Parietal lobe (tissue), 1 donor: ENCODE data around the gene CAV2. TPM values are rescaled to one million over a fixed set of nuclear protein-coding genes. Genes with fewer than 3 reads are reported as not detected.

Source experiments
- total RNA-seq: library from RNA; depleted of rRNA; stranded (reverse); fragments of >200 nt; gene quantifications from one replicate; pipeline ENCODE4 v1.2.3, GENCODE V29; 2014

Gene CAV2
- 9.1 TPM for total RNA-seq

GRCh38 chr7:116499168-116500077, at the start of gene CAV2:
Gene CAV2 (plus strand): TSS chr7:116499738. CDS start chr7:116499782, 44 bp downstream.

GRCh38 chr7:116524609-116525297, 25.2 kb downstream of the CAV2 start, which contains the start of gene CAV1:
Gene CAV1 (plus strand): TSS chr7:116525036. CDS start chr7:116525063, 27 bp downstream.

Other genes starting within 250 kb of the CAV2 start
- 5.9 TPM for gene CAV1, start 25.3 kb downstream of the CAV2 start, total RNA-seq
- gene MET, start 172.5 kb downstream of the CAV2 start, total RNA-seq = 6.9 TPM